Gastrocnemius medialis (tissue), 4 donors: ENCODE data around the gene CD300E. TPM values are rescaled to one million over a fixed set of nuclear protein-coding genes. Genes with fewer than 3 reads are reported as not detected.

Source experiments
- ATAC-seq, 2 donors: fragments of 150-250 bp; one replicate each; pipeline ENCODE4 v1.9.1; 2016
- DNase-seq, 2 donors: peaks; one replicate each; pipeline ENCODE4 v3.0.0-alpha.2; 2019
- H3K27ac ChIP-seq, 4 donors: fragments of 200-600 bp; sonication (generic); 1 replicate in 1 of 4; 2 replicates in 3 of 4; pipeline ENCODE4 v1.5.1; 2016 to 2018; ENCODE audit warnings: mild to moderate bottlenecking in 2 of 4, moderate library complexity in 1 of 4
- H3K27me3 ChIP-seq, 3 donors: fragments of 200-600 bp; sonication (generic) in 2 of 3; 1 replicate in 1 of 3; 2 replicates in 2 of 3; pipeline versions ENCODE4 v1.5.1 to v1.6.0; 2016 to 2019; ENCODE audit warnings: mild to moderate bottlenecking in 1 of 3, moderate library complexity in 1 of 3
- H3K36me3 ChIP-seq, 2 donors: fragments of 200-600 bp; sonication (generic) in 1 of 2; one replicate each; pipeline ENCODE4 v1.5.1; 2017 to 2018
- H3K4me1 ChIP-seq, 2 donors: fragments of 200-600 bp; sonication (generic) in 1 of 2; one replicate each; pipeline ENCODE4 v1.5.1; 2016 to 2017; ENCODE audit warnings: mild to moderate bottlenecking in 2 of 2
- H3K4me3 ChIP-seq, 4 donors: fragments of 200-600 bp; sonication (generic) in 3 of 4; 1 replicate in 1 of 4; 2 replicates in 3 of 4; pipeline ENCODE4 v1.5.1; 2016 to 2019; ENCODE audit warnings: mild to moderate bottlenecking in 2 of 4
- H3K9me3 ChIP-seq, 3 donors: fragments of 200-600 bp; sonication (generic) in 2 of 3; 1 replicate in 1 of 3; 2 replicates in 2 of 3; pipeline ENCODE4 v1.5.1; 2016 to 2019
- POLR2A ChIP-seq, 2 donors: fragments of 450-650 bp; IDR thresholded peaks; one replicate each; pipeline ENCODE4 v1.6.1; 2017; ENCODE audit warnings: antibody characterized with exemption in 2 of 2, mild to moderate bottlenecking in 2 of 2, moderate library complexity in 2 of 2
- in situ Hi-C, 4 donors: fragments of 200-750 bp; cut with MboI; loops; one replicate each; pipeline versions ENCODE4 v1.15.0 to v1.8.0; 2017; ENCODE audit warnings: low sequenced_read_pairs in 4 of 4
- intact Hi-C: fragments of 100-400 bp; cut with DNase I; formaldehyde crosslinking; loops from one replicate; pipeline ENCODE4 v1.15.1; 2023; ENCODE audit warnings: low total_unique reads
- total RNA-seq, 4 donors: library from RNA; depleted of rRNA; stranded (reverse); fragments of >200 nt; gene quantifications; one replicate each; pipeline versions ENCODE4 v1.1.0 to v1.2.3, GENCODE V29; 2016
- TF ChIP-seq, protein P1 (sequence below), 5 experiments: fragments of 450-650 bp in 3 of 5; fragments of 200-600 bp in 2 of 5; sonication (generic) in 2 of 5; IDR thresholded peaks in 4 of 5; conservative IDR thresholded peaks in 1 of 5; 1 replicate in 4 of 5; 2 replicates in 1 of 5; pipeline ENCODE4 v1.5.1; 2016 to 2019; ENCODE audit warnings: antibody characterized with exemption in 5 of 5, mild to moderate bottlenecking in 3 of 5, moderate library complexity in 3 of 5

Gene CD300E
- total RNA-seq, 4 donors from 2014 or later, result 0.26 to 0.91 TPM; not detected in 2

DNA sequence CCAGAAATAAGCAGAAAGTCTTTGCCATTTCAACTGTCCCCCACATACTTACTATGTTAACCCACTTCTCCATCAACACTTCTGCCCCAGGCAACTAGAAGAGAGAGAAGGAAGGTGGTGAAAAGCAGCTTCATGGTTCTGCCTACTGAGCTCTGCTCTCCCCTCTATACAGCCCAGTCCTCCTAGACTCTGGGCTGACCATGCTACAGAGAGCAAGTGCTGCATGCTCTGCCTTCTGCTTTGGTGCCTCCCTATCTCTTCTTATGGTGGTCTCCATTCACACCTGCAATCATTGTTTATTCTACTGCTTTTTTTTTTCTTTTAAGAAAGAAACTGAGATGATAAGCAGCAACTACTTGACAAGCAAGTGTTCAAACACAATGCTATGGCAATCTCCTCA is 20.3 kb upstream of the CD300E start:
- in situ Hi-C loops, result no loop called here
- H3K27me3 ChIP-seq, result peaks cover 0 to 5% (median 3%) of the 10 kb centered on the region in 3 donors

DNA sequence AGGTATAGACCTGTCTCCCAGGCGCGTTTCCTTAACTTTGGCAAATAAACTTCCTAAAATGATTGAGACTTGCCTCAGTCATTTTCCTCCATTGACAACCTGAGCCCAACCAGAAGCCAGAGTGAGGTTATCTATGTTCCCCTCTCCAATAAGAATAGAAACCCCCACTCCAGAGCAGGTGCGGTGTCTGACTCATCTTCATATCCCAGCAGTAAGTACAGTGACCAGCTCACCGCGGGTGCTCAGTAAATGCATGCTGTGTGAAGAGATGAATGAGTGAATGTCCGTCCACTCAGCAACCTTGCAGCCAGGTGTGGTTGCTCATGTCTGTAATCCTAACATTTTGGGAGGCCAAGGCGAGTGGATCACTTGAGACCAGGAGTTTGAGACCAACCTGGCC is 19.5 kb upstream of the CD300E start:
- TF ChIP-seq, protein P1, sequence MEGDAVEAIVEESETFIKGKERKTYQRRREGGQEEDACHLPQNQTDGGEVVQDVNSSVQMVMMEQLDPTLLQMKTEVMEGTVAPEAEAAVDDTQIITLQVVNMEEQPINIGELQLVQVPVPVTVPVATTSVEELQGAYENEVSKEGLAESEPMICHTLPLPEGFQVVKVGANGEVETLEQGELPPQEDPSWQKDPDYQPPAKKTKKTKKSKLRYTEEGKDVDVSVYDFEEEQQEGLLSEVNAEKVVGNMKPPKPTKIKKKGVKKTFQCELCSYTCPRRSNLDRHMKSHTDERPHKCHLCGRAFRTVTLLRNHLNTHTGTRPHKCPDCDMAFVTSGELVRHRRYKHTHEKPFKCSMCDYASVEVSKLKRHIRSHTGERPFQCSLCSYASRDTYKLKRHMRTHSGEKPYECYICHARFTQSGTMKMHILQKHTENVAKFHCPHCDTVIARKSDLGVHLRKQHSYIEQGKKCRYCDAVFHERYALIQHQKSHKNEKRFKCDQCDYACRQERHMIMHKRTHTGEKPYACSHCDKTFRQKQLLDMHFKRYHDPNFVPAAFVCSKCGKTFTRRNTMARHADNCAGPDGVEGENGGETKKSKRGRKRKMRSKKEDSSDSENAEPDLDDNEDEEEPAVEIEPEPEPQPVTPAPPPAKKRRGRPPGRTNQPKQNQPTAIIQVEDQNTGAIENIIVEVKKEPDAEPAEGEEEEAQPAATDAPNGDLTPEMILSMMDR (IDR thresholded peaks at IDR 0.05 in 4 of 5, conservative IDR thresholded peaks at IDR 0.05 in 1 of 5), result no peak
- no peak for TF ChIP-seq POLR2A (IDR thresholded peaks at IDR 0.05)
- DNase-seq, result no peak
- intact Hi-C loops (no loop called here), in situ Hi-C loops (no loop called here)
- no peaks in the 10 kb centered on the region for H3K36me3 ChIP-seq
- no peak overlapping the region for H3K27ac ChIP-seq
- peaks cover 4 to 5% (median 5%) of the 10 kb centered on the region in 3 donors for H3K27me3 ChIP-seq
- H3K4me3 ChIP-seq, result no peak overlapping the region
- no peaks in the 10 kb centered on the region for H3K9me3 ChIP-seq
- H3K4me1 ChIP-seq, result no peaks in the 10 kb centered on the region
- no peak for ATAC-seq

More for the DNA sequence above, 20.3 kb upstream of the CD300E start:
- intact Hi-C loops, result no loop called here
- Histone ChIP-seq H3K4me3 (no peak overlapping the region), H3K4me1 (no peaks in the 10 kb centered on the region), H3K27ac (no peak overlapping the region), H3K9me3 (no peaks in the 10 kb centered on the region), H3K36me3 (no peaks in the 10 kb centered on the region)
- ATAC-seq (no peak), DNase-seq (no peak)
- TF ChIP-seq POLR2A (IDR thresholded peaks at IDR 0.05), result no peak
- TF ChIP-seq, protein P1 (IDR thresholded peaks at IDR 0.05 in 4 of 5, conservative IDR thresholded peaks at IDR 0.05 in 1 of 5), result no peak

DNA sequence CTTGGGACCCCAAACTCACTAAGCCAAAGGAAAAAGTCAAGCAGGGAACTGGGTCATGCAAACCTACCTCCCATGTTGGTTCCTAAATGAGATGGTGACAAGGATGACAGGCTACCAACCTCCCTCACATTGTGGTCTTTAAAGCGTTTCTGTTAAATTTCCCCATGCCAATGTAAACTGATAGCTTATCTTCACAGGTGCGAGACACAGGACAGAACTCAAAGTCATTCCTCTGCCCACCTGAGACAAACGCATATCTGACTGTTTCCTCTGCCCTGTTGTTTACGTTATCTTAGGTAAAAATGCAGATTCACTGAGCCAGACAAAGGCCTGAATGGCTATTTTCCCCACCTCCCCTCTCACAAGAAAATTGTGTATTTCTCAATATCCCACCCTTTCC is 19.0 kb upstream of the CD300E start:
- ATAC-seq, result no peak
- H3K4me3 ChIP-seq, result no peak overlapping the region
- TF ChIP-seq, protein P1 (IDR thresholded peaks at IDR 0.05 in 4 of 5, conservative IDR thresholded peaks at IDR 0.05 in 1 of 5), result no peak
- no peak for TF ChIP-seq POLR2A (IDR thresholded peaks at IDR 0.05)
- no peak overlapping the region for H3K27ac ChIP-seq
- no peaks in the 10 kb centered on the region for H3K9me3 ChIP-seq
- H3K4me1 ChIP-seq, result no peaks in the 10 kb centered on the region
- in situ Hi-C loops, result no loop called here
- H3K27me3 ChIP-seq, result peaks cover 4 to 5% (median 5%) of the 10 kb centered on the region in 3 donors
- H3K36me3 ChIP-seq, result no peaks in the 10 kb centered on the region
- no peak for DNase-seq
- intact Hi-C loops, result no loop called here

DNA sequence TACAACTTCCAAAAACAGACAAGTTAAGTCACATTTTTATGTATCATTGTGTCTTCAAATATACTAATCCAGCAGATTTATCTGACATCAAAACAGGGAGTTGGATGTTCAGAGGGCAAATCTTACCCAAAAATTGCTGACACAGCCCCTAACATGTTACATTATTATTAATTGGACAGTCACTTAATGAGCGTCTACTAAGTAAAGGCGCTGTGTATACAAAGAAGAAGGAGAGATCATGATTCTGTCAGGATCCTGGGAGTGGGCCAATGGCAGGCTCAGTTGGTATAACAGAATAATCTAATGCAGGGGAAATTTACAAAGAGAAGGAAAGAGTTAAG is 18.4 kb upstream of the CD300E start:
- intact Hi-C loops, result no loop called here
- DNase-seq (no peak), ATAC-seq (no peak)
- H3K9me3 ChIP-seq, result no peaks in the 10 kb centered on the region
- in situ Hi-C loops, result no loop called here
- H3K36me3 ChIP-seq, result no peaks in the 10 kb centered on the region
- no peaks in the 10 kb centered on the region for H3K4me1 ChIP-seq
- no peak overlapping the region for H3K27ac ChIP-seq
- no peak overlapping the region for H3K4me3 ChIP-seq
- no peak for TF ChIP-seq POLR2A (IDR thresholded peaks at IDR 0.05)
- TF ChIP-seq, protein P1 (IDR thresholded peaks at IDR 0.05 in 4 of 5, conservative IDR thresholded peaks at IDR 0.05 in 1 of 5), result no peak
- H3K27me3 ChIP-seq, result peaks cover 4 to 5% (median 5%) of the 10 kb centered on the region in 3 donors
